HEK293 (cell line): Measurements from ENCODE around the gene FADS2.
"Not testable (repeated sequence)": the region's sequence is repeated elsewhere in the genome, so short reads cannot be mapped to it uniquely, and the experiment has no call there.

Source experiments
- CTCF ChIA-PET: fragments of 350-600 bp; formaldehyde crosslinking; extraction: SDS; loops from one replicate; lab custom pipeline; 2021; ENCODE audit warnings: antibody characterized with exemption; lab: Yijun Ruan, JAX
- POLR2A ChIA-PET: fragments of 300-600 bp; formaldehyde crosslinking; extraction: SDS; loops from one replicate; lab custom pipeline; 2020; ENCODE audit warnings: antibody characterized with exemption, inconsistent platforms; lab: Yijun Ruan, JAX
- H3K27ac ChIP-seq: fragments of 200-500 bp; sonication (Bioruptor generic); 2 replicates; pipeline ENCODE4 v1.5.1; 2014; ENCODE audit warnings: low read depth, low read length, control low read depth, inconsistent platforms; ENCODE audit errors: extremely low read depth
- H3K36me3 ChIP-seq, 2 experiments: fragments of 200-500 bp in 1 of 2; sonication (Bioruptor generic) in 1 of 2; 1 replicate in 1 of 2; 2 replicates in 1 of 2; pipeline ENCODE4 v1.5.1; 2014 to 2017; ENCODE audit warnings: inconsistent platforms in 2 of 2, low read length in 2 of 2; ENCODE audit not compliant: control insufficient read depth in 2 of 2, insufficient read depth in 1 of 2
- H3K4me1 ChIP-seq: fragments of 200-500 bp; sonication (Bioruptor generic); 2 replicates; pipeline ENCODE4 v1.5.1; 2014; ENCODE audit warnings: mild to moderate bottlenecking, low read length, inconsistent platforms; ENCODE audit not compliant: control insufficient read depth, insufficient read depth
- H3K4me3 ChIP-seq: 2 replicates; pipeline ENCODE4 v1.5.1; 2011; ENCODE audit warnings: low read depth, mild to moderate bottlenecking, control low read depth, low read length, moderate library complexity
- H3K9me3 ChIP-seq: fragments of 200-500 bp; sonication (Bioruptor generic); 2 replicates; pipeline ENCODE4 v1.5.1; 2014; ENCODE audit warnings: low read depth, low read length, inconsistent platforms; ENCODE audit not compliant: control insufficient read depth, insufficient read depth
- KLF9 ChIP-seq: fragments of 450-650 bp; formaldehyde crosslinking; IDR thresholded peaks from 2 replicates; pipeline ENCODE4 v1.5.1; 2016; ENCODE audit warnings: missing biosample characterization, missing genetic modification characterization, low read depth
- OSR2 ChIP-seq: fragments of 450-650 bp; formaldehyde crosslinking; IDR thresholded peaks from 2 replicates; pipeline ENCODE4 v1.5.1; 2016; ENCODE audit warnings: missing biosample characterization, missing genetic modification characterization
- TRIM28 ChIP-seq: IDR thresholded peaks from 2 replicates; pipeline ENCODE4 v1.6.1; 2011; ENCODE audit warnings: low read length, control low read depth, borderline replicate concordance
- ZNF132 ChIP-seq: fragments of 450-650 bp; formaldehyde crosslinking; IDR thresholded peaks from 2 replicates; pipeline ENCODE4 v1.5.1; 2017; ENCODE audit warnings: missing biosample characterization, missing genetic modification characterization, borderline replicate concordance
- ZNF133 ChIP-seq: fragments of 450-650 bp; formaldehyde crosslinking; IDR thresholded peaks from 2 replicates; pipeline ENCODE4 v1.5.1; 2016; ENCODE audit warnings: missing biosample characterization, missing genetic modification characterization
- ZNF184 ChIP-seq: fragments of 450-650 bp; IDR thresholded peaks from 2 replicates; pipeline ENCODE4 v1.5.1; 2018; ENCODE audit warnings: missing biosample characterization, mild to moderate bottlenecking, missing genetic modification characterization
- ZNF354C ChIP-seq: fragments of 450-650 bp; formaldehyde crosslinking; IDR thresholded peaks from 2 replicates; pipeline ENCODE4 v1.5.1; 2016; ENCODE audit warnings: missing biosample characterization, missing genetic modification characterization, low read depth, borderline replicate concordance
- ZNF423 ChIP-seq: fragments of 450-650 bp; formaldehyde crosslinking; IDR thresholded peaks from 2 replicates; pipeline ENCODE4 v1.5.1; 2016; ENCODE audit warnings: missing biosample characterization, missing genetic modification characterization
- ZNF548 ChIP-seq: fragments of 450-650 bp; formaldehyde crosslinking; IDR thresholded peaks from 2 replicates; pipeline ENCODE4 v1.5.1; 2016; ENCODE audit warnings: missing biosample characterization, missing genetic modification characterization
- ZNF549 ChIP-seq: fragments of 450-650 bp; IDR thresholded peaks from 2 replicates; pipeline ENCODE4 v1.5.1; 2018; ENCODE audit warnings: missing biosample characterization, missing genetic modification characterization, mild to moderate bottlenecking, inconsistent platforms, moderate library complexity
- ZNF777 ChIP-seq: fragments of 450-650 bp; formaldehyde crosslinking; IDR thresholded peaks from 2 replicates; pipeline ENCODE4 v1.5.1; 2017; ENCODE audit warnings: missing biosample characterization, missing genetic modification characterization, borderline replicate concordance
- TF ChIP-seq, protein P1 (sequence below): fragments of 450-650 bp; formaldehyde crosslinking; conservative IDR thresholded peaks from 2 replicates; pipeline ENCODE4 v1.5.1; 2016; ENCODE audit warnings: low read depth, missing biosample characterization, missing genetic modification characterization
- TF ChIP-seq, protein P2 (sequence below): fragments of 450-650 bp; formaldehyde crosslinking; IDR thresholded peaks from 2 replicates; pipeline ENCODE4 v1.5.1; 2017; ENCODE audit warnings: missing biosample characterization, missing genetic modification characterization
- TF ChIP-seq, protein P3 (sequence below): fragments of 450-650 bp; formaldehyde crosslinking; IDR thresholded peaks from 2 replicates; pipeline ENCODE4 v1.5.1; 2016; ENCODE audit warnings: missing biosample characterization, missing genetic modification characterization

The FADS2 gene

DNA sequence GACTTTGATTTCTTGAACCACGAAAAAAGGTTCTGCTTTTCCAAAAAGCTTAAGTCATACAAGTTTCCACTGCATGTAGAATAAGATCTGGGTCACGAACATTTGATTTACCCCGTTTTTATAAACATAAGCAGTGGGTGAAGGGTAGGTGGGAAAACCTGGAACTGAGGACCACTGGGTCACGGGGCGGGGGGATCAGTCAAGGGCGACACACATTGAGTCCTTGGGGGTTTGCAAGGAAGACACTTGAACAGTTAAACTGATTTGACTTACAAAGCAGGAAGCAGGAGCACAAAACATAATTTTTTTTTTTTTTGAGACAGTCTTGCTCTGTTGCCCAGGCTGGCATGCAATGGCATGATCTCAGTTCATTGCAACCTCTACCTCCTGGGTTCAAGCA is 52.4 kb downstream of the FADS2 start:
- Histone ChIP-seq H3K36me3 (no peaks in the 10 kb centered on the region), H3K27ac (no peak overlapping the region), H3K9me3 (no peaks in the 10 kb centered on the region), H3K4me1 (no peaks in the 10 kb centered on the region), H3K4me3 (no peak overlapping the region)
- TF ChIP-seq, protein P1, sequence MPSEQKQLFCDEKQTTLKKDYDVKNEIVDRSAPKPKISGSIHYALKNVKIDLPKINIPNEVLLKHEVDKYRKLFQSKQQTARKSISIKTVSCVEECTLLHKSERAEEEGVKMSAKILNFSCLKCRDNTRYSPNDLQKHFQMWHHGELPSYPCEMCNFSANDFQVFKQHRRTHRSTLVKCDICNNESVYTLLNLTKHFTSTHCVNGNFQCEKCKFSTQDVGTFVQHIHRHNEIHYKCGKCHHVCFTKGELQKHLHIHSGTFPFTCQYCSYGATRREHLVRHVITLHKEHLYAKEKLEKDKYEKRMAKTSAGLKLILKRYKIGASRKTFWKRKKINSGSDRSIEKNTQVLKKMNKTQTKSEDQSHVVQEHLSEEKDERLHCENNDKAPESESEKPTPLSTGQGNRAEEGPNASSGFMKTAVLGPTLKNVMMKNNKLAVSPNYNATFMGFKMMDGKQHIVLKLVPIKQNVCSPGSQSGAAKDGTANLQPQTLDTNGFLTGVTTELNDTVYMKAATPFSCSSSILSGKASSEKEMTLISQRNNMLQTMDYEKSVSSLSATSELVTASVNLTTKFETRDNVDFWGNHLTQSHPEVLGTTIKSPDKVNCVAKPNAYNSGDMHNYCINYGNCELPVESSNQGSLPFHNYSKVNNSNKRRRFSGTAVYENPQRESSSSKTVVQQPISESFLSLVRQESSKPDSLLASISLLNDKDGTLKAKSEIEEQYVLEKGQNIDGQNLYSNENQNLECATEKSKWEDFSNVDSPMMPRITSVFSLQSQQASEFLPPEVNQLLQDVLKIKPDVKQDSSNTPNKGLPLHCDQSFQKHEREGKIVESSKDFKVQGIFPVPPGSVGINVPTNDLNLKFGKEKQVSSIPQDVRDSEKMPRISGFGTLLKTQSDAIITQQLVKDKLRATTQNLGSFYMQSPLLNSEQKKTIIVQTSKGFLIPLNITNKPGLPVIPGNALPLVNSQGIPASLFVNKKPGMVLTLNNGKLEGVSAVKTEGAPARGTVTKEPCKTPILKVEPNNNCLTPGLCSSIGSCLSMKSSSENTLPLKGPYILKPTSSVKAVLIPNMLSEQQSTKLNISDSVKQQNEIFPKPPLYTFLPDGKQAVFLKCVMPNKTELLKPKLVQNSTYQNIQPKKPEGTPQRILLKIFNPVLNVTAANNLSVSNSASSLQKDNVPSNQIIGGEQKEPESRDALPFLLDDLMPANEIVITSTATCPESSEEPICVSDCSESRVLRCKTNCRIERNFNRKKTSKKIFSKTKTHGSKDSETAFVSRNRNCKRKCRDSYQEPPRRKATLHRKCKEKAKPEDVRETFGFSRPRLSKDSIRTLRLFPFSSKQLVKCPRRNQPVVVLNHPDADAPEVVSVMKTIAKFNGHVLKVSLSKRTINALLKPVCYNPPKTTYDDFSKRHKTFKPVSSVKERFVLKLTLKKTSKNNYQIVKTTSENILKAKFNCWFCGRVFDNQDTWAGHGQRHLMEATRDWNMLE (tag by site-specific recombination), result no peak
- TF ChIP-seq, protein P2, sequence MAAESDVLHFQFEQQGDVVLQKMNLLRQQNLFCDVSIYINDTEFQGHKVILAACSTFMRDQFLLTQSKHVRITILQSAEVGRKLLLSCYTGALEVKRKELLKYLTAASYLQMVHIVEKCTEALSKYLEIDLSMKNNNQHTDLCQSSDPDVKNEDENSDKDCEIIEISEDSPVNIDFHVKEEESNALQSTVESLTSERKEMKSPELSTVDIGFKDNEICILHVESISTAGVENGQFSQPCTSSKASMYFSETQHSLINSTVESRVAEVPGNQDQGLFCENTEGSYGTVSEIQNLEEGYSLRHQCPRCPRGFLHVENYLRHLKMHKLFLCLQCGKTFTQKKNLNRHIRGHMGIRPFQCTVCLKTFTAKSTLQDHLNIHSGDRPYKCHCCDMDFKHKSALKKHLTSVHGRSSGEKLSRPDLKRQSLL, result no peak
- TF ChIP-seq ZNF133 (tag by site-specific recombination), result no peak
- POLR2A ChIA-PET, result no interaction called here
- CTCF ChIA-PET, result interaction anchor here (0.6 to 7.0 kb wide), 4 partner anchors 9 to 201 kb away, joined by 3 to 48 read pairs (median 20); no protein-coding TSS in a partner anchor

DNA sequence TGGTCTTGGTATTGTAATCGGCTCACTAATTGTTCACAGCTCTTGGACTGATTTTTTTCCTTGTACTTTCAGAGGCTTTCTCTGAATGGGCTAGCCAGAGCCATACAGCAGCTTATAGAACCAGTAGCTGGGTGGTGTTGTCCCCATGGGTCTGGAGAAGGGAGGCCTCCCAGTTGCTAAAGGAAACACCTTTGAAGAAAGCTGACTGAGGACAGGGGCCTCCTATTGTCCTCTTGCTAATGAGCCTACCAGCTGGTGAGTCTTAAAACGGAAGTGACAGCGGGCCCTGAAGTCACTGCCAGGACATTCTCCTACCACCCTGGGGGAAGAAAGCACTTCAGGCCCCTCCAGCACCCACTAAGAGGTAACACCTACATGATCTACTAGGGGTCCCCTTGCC is 53.3 kb downstream of the FADS2 start:
- ChIA-PET CTCF (interaction anchor here (0.6 to 7.0 kb wide), 9 partner anchors 9 to 227 kb away, joined by 3 to 48 read pairs (median 4); no protein-coding TSS in a partner anchor), POLR2A (no interaction called here)
- Histone ChIP-seq H3K36me3 (no peaks in the 10 kb centered on the region), H3K4me3 (no peak overlapping the region), H3K27ac (no peak overlapping the region), H3K9me3 (no peaks in the 10 kb centered on the region), H3K4me1 (no peaks in the 10 kb centered on the region)
- no peak for TF ChIP-seq ZNF354C (tag by site-specific recombination)
- no peak for TF ChIP-seq OSR2 (tag by site-specific recombination)
- TF ChIP-seq KLF9, result no peak
- no peak for TF ChIP-seq ZNF548 (tag by site-specific recombination)
- TF ChIP-seq, protein P1 (tag by site-specific recombination), result no peak
- TF ChIP-seq ZNF184 (tag by site-specific recombination), result no peak
- TF ChIP-seq, protein P3, sequence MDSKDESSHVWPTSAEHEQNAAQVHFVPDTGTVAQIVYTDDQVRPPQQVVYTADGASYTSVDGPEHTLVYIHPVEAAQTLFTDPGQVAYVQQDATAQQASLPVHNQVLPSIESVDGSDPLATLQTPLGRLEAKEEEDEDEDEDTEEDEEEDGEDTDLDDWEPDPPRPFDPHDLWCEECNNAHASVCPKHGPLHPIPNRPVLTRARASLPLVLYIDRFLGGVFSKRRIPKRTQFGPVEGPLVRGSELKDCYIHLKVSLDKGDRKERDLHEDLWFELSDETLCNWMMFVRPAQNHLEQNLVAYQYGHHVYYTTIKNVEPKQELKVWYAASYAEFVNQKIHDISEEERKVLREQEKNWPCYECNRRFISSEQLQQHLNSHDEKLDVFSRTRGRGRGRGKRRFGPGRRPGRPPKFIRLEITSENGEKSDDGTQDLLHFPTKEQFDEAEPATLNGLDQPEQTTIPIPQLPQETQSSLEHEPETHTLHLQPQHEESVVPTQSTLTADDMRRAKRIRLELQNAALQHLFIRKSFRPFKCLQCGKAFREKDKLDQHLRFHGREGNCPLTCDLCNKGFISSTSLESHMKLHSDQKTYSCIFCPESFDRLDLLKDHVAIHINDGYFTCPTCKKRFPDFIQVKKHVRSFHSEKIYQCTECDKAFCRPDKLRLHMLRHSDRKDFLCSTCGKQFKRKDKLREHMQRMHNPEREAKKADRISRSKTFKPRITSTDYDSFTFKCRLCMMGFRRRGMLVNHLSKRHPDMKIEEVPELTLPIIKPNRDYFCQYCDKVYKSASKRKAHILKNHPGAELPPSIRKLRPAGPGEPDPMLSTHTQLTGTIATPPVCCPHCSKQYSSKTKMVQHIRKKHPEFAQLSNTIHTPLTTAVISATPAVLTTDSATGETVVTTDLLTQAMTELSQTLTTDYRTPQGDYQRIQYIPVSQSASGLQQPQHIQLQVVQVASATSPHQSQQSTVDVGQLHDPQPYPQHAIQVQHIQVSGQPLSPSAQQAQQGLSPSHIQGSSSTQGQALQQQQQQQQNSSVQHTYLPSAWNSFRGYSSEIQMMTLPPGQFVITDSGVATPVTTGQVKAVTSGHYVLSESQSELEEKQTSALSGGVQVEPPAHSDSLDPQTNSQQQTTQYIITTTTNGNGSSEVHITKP, result no peak
- TF ChIP-seq TRIM28, result no peak
- TF ChIP-seq ZNF549 (tag by site-specific recombination), result no peak
- no peak for TF ChIP-seq ZNF777
- no peak for TF ChIP-seq ZNF132
- TF ChIP-seq ZNF423 (tag by site-specific recombination), result no peak

DNA sequence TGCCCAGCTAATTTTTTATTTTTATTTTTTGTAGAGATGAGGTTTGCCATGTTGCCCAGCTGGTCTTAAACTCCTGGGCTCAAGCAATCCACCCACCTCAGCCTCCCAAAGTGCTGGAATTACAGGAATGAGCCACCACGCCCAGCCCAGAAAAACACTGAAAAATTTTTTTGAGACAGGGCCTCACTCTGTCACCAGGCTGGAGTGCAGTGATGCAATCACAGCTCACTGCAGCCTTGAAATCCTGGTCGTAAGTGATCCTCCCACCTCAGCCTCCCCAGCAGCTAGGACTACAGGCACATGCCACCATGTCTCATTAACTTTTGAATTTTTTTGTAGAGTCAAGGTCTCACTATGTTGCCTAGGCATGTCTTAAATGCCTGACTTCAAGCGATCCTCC is 54.2 kb downstream of the FADS2 start:
- H3K36me3 ChIP-seq, POLR2A ChIA-PET, H3K27ac ChIP-seq, H3K4me3 ChIP-seq, H3K4me1 ChIP-seq, H3K9me3 ChIP-seq: not testable (repeated sequence)
- CTCF ChIA-PET, result interaction anchor here (0.5 to 7.0 kb wide), 8 partner anchors 11 to 444 kb away, joined by 3 to 48 read pairs (median 5); no protein-coding TSS in a partner anchor
